ENCODE measurements around the gene PTGFRN. TPM values are rescaled to one million over a fixed set of nuclear protein-coding genes. Genes with fewer than 3 reads are reported as not detected.

Gene PTGFRN
- total and polyA plus RNA-seq, 4 donors, result 5.4 to 12.6 (median 7.2) TPM

- Histone ChIP-seq H3K9me3 (ENCODE audit: control insufficient read depth in 4 of 4, low read length in 3 of 4) (no peaks in the 10 kb centered on the region), H3K4me3 (ENCODE audit: low read depth in 1 of 3, low read length in 3 of 3) (no peak overlapping the region), H3K9ac (ENCODE audit: low read depth in 1 of 2, low read length in 2 of 2) (no peak overlapping the region), H3K27me3 (ENCODE audit: control insufficient read depth in 4 of 4, insufficient read depth in 4 of 4, low read length in 3 of 4) (no peaks in the 10 kb centered on the region), H3K27ac (ENCODE audit: low read depth in 1 of 2, low read length in 2 of 2) (no peak overlapping the region), H3K36me3 (ENCODE audit: control insufficient read depth in 4 of 4, insufficient read depth in 3 of 4, low read depth in 1 of 4, low read length in 3 of 4) (peaks cover 0 to 3% (median 0%) of the 10 kb centered on the region in 4 donors), H3K4me1 (ENCODE audit: control insufficient read depth in 4 of 4, insufficient read depth in 4 of 4, low read length in 3 of 4) (no peaks in the 10 kb centered on the region)
- WGBS, result 84% methylated on average over 2 of the region's 2 CpGs
- DNase-seq (ENCODE audit: low spot score), result no peak
- TF ChIP-seq ZBTB33 (IDR thresholded peaks at IDR 0.05) (no peak), RAD21 (IDR thresholded peaks at IDR 0.05) (no peak), FOXA2 (IDR thresholded peaks at IDR 0.05) (no peak), HNF4A (conservative IDR thresholded peaks at IDR 0.05) (no peak), FOXA1 (IDR thresholded peaks at IDR 0.05) (no peak), RXRA (IDR thresholded peaks at IDR 0.05) (no peak), EGR1 (IDR thresholded peaks at IDR 0.05; ENCODE audit: low read depth in 2 of 2) (no peak), TAF1 (conservative IDR thresholded peaks at IDR 0.05) (no peak), NR2F2 (IDR thresholded peaks at IDR 0.05) (no peak), CTCF (IDR thresholded peaks at IDR 0.05; ENCODE audit: low read depth, low read length, missing input control) (no peak), YY1 (IDR thresholded peaks at IDR 0.05) (no peak), GABPA (IDR thresholded peaks at IDR 0.05 in 1 of 2, conservative IDR thresholded peaks at IDR 0.05 in 1 of 2) (no peak), JUND (IDR thresholded peaks at IDR 0.05) (no peak), ATF3 (IDR thresholded peaks at IDR 0.05) (no peak), MAX (IDR thresholded peaks at IDR 0.05) (no peak), HNF4G (IDR thresholded peaks at IDR 0.05) (no peak), REST (IDR thresholded peaks at IDR 0.05) (no peak), SP1 (IDR thresholded peaks at IDR 0.05) (no peak)
Observed at GRCh38 chr1:116991171-116991845, 81.6 kb downstream of the PTGFRN start.
